Skeletal muscle tissue (tissue), 4 donors: Measurements from ENCODE around the gene RSRC1. TPM values are rescaled to one million over a fixed set of nuclear protein-coding genes. Genes with fewer than 3 reads are reported as not detected.

Source experiments
- H3K27ac ChIP-seq: one replicate; pipeline ENCODE4 v1.7.0; 2013; ENCODE audit warnings: mild to moderate bottlenecking, low read depth, low read length, inconsistent platforms
- H3K27me3 ChIP-seq, 3 donors: one replicate each; pipeline ENCODE4 v1.7.0; 2013; ENCODE audit warnings: low read length in 3 of 3; ENCODE audit not compliant: control insufficient read depth in 3 of 3, insufficient read depth in 3 of 3
- H3K36me3 ChIP-seq, 3 donors: one replicate each; pipeline ENCODE4 v1.7.0; 2013; ENCODE audit warnings: low read length in 3 of 3; ENCODE audit not compliant: control insufficient read depth in 3 of 3, insufficient read depth in 3 of 3
- H3K4me1 ChIP-seq, 3 donors: one replicate each; pipeline ENCODE4 v1.7.0; 2013; ENCODE audit warnings: low read length in 3 of 3, mild to moderate bottlenecking in 3 of 3; ENCODE audit not compliant: control insufficient read depth in 3 of 3, insufficient read depth in 3 of 3
- H3K4me3 ChIP-seq, 3 donors: one replicate each; pipeline ENCODE4 v1.7.0; 2013; ENCODE audit warnings: low read length in 3 of 3
- H3K9ac ChIP-seq, 3 donors: one replicate each; pipeline ENCODE4 v1.7.0; 2013; ENCODE audit warnings: low read length in 3 of 3, mild to moderate bottlenecking in 3 of 3, moderate library complexity in 2 of 3, low read depth in 1 of 3
- H3K9me3 ChIP-seq, 3 donors: one replicate each; pipeline ENCODE4 v1.7.0; 2013; ENCODE audit warnings: low read length in 3 of 3; ENCODE audit not compliant: control insufficient read depth in 3 of 3
- total RNA-seq: library from RNA; depleted of rRNA; stranded (reverse); fragments of >200 nt; gene quantifications from one replicate; pipeline ENCODE4 v1.2.3, GENCODE V29; 2014
- donor health status: Osteomylitis.

RSRC1 gene
- total RNA-seq, 1 donor from 2014 or later: 33.4 TPM

- no peak overlapping the region for H3K4me3 ChIP-seq
These were observed 249.4 kb downstream of the RSRC1 start for GRCh38 chr3:158359339-158359738.

GRCh38 chr3:158360756-158361448 is 251.0 kb downstream of the RSRC1 start:
- Histone ChIP-seq H3K27ac (no peak overlapping the region), H3K4me1 (no peaks in the 10 kb centered on the region), H3K9ac (no peak overlapping the region), H3K36me3 (no peaks in the 10 kb centered on the region), H3K9me3 (no peaks in the 10 kb centered on the region), H3K27me3 (no peaks in the 10 kb centered on the region), H3K4me3 (no peak overlapping the region)

More at GRCh38 chr3:158359339-158359738, 249.4 kb downstream of the RSRC1 start:
- H3K9me3 ChIP-seq: no peaks in the 10 kb centered on the region
- no peak overlapping the region for H3K27ac ChIP-seq
- no peak overlapping the region for H3K9ac ChIP-seq
- no peaks in the 10 kb centered on the region for H3K4me1 ChIP-seq
- no peaks in the 10 kb centered on the region for H3K36me3 ChIP-seq
- no peaks in the 10 kb centered on the region for H3K27me3 ChIP-seq

GRCh38 chr3:158368271-158368670 is 258.4 kb downstream of the RSRC1 start:
- H3K27ac ChIP-seq: no peak overlapping the region
- no peak overlapping the region for H3K9ac ChIP-seq
- H3K4me1 ChIP-seq: no peaks in the 10 kb centered on the region
- no peak overlapping the region for H3K4me3 ChIP-seq
- no peaks in the 10 kb centered on the region for H3K27me3 ChIP-seq
- H3K9me3 ChIP-seq: no peaks in the 10 kb centered on the region
- H3K36me3 ChIP-seq: no peaks in the 10 kb centered on the region

DNA sequence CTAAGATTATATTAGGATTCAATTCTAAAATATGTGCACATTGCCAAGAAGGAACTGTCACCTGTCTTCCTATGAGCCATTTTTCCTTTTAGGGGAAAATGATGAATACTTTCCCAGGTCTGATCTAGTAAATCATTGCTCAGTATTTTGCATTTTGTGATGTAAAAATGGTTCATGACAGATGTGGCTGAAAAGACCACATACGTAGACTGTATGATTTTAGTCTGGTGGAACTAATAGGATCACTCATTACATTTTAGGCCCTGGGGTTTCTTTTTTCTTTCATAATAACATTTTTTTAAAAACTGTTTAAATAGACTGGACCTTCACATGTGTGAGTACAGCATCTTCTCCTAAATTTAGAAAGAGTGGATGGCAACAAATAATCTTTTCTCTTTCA is 259.4 kb downstream of the RSRC1 start:
- no peaks in the 10 kb centered on the region for H3K9me3 ChIP-seq
- H3K36me3 ChIP-seq: no peaks in the 10 kb centered on the region
- no peak overlapping the region for H3K27ac ChIP-seq
- no peak overlapping the region for H3K9ac ChIP-seq
- no peaks in the 10 kb centered on the region for H3K4me1 ChIP-seq
- H3K4me3 ChIP-seq: no peak overlapping the region
- no peaks in the 10 kb centered on the region for H3K27me3 ChIP-seq

DNA sequence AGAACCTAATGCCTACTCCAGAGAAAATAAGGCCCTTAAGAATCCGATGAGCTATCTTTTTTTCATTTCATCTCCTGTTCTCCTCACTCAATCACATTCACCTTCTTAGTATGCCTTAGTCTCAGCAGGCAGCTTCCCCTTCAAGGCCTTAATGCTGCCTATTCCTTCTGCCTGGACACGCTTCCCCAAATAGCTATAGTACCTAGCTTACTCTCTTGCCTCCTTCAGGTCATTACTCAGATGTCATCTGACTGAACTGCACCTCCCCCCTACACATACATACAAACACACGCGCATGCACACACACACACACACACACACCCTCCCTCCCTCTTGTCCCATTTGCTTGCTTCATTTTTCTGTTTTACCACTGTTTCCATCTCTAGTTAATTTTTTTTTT is 269.6 kb downstream of the RSRC1 start:
- H3K9me3 ChIP-seq: no peaks in the 10 kb centered on the region
- no peaks in the 10 kb centered on the region for H3K27me3 ChIP-seq
- no peaks in the 10 kb centered on the region for H3K36me3 ChIP-seq
- H3K4me3 ChIP-seq: no peak overlapping the region
- no peak overlapping the region for H3K27ac ChIP-seq
- H3K9ac ChIP-seq: no peak overlapping the region
- no peaks in the 10 kb centered on the region for H3K4me1 ChIP-seq

DNA sequence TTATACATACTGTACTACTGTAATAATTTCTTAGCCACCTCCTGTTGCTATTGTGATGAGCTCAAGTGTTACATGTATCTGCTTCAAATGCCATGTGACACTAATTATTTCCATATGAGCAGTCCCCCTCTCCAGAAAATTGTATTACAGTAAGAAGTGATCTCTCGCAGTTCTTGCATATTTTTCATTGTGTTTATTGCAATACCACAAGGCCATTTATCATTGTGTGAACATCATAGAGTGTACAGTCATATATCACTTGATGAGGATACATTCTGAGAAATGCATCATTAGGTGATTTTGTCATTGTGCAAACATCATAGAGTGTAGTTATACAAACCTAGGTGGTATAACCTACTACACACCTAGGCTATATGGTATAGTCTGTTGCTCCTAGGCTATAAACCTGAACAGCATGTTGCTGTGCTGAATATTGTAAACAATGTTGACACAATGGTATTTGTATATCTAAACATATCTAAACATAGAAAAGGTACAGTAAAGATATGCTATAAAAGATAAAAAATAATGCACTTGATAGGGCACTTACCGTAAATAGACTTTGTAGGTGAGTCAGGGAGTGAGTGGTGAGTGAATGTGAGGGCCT is 271.5 kb downstream of the RSRC1 start:
- Histone ChIP-seq H3K36me3 (no peaks in the 10 kb centered on the region), H3K27me3 (no peaks in the 10 kb centered on the region), H3K4me1 (no peaks in the 10 kb centered on the region), H3K9me3 (no peaks in the 10 kb centered on the region), H3K9ac (no peak overlapping the region), H3K27ac (no peak overlapping the region), H3K4me3 (no peak overlapping the region)

DNA sequence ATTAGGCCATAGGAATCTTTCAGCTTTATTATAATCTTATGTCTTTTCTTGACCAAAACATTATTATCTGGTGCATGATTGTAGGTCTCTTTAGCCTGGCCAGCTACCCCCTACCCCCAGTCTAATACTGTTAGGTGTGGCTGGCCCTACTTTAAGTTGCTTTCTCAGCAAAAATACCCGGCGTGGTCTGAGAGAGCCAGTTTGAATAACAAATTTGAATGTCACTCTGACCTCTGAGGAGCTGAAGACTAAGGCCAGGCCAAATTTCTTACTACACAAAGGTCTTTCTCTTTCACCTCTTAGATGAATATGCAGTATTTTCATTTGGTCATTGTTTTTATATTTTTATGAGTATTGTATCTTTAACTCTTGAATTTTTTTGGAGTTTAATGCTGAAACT is 272.6 kb downstream of the RSRC1 start:
- Histone ChIP-seq H3K9ac (no peak overlapping the region), H3K36me3 (no peaks in the 10 kb centered on the region), H3K9me3 (no peaks in the 10 kb centered on the region), H3K4me1 (no peaks in the 10 kb centered on the region), H3K27me3 (no peaks in the 10 kb centered on the region), H3K27ac (no peak overlapping the region), H3K4me3 (no peak overlapping the region)

GRCh38 chr3:158384019-158384418 is 274.1 kb downstream of the RSRC1 start:
- no peak overlapping the region for H3K9ac ChIP-seq

DNA sequence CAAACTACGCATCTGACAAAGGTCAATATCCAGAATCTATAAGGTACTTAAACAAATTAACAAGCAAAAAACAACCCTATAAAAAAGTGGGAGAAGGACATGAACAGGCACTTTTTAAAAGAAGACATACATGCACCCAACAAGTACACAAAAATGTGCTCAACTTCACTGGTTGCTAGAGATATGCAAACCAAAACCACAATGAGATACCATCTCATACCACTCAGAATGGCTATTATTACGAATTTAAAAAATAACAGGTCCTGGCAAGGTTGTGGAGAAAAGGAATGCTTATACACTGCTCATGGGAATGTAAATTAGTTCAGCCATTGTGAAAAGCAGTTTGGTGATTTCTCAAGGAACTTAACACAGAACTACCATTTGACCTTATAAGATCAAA is 285.5 kb downstream of the RSRC1 start:
- H3K27ac ChIP-seq: no peak overlapping the region
- H3K4me3 ChIP-seq: no peak overlapping the region
- no peaks in the 10 kb centered on the region for H3K36me3 ChIP-seq
- H3K4me1 ChIP-seq: no peaks in the 10 kb centered on the region
- H3K27me3 ChIP-seq: no peaks in the 10 kb centered on the region
- H3K9me3 ChIP-seq: no peaks in the 10 kb centered on the region
- no peak overlapping the region for H3K9ac ChIP-seq

More at GRCh38 chr3:158384019-158384418, 274.1 kb downstream of the RSRC1 start:
- no peaks in the 10 kb centered on the region for H3K4me1 ChIP-seq
- no peak overlapping the region for H3K4me3 ChIP-seq
- no peaks in the 10 kb centered on the region for H3K27me3 ChIP-seq
- no peaks in the 10 kb centered on the region for H3K36me3 ChIP-seq
- H3K9me3 ChIP-seq: no peaks in the 10 kb centered on the region
- H3K27ac ChIP-seq: no peak overlapping the region

DNA sequence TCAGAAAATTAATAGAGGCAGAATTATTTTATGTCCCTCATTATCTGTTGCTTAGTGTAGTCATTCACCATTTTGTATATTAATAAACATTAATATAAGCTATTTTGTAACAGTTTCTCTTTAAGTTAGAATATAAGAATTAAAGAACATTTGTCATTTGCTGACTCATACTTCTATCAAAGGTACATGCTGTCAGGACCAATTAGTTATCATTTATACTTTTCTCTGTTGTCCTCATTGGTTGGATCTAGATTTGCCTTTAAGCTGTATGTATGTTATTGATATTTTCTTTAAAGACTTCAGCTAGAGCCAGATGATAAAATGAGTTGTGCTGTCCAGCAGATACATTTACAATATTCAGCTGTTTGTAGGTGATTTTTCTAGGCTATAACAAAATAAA is 292.7 kb downstream of the RSRC1 start:
- H3K4me1 ChIP-seq: no peaks in the 10 kb centered on the region
- no peaks in the 10 kb centered on the region for H3K36me3 ChIP-seq
- H3K27ac ChIP-seq: no peak overlapping the region

More for the DNA sequence above, 292.7 kb downstream of the RSRC1 start:
- Histone ChIP-seq H3K4me3 (no peak overlapping the region), H3K9ac (no peak overlapping the region), H3K27me3 (no peaks in the 10 kb centered on the region), H3K9me3 (no peaks in the 10 kb centered on the region)
